Esophagus squamous epithelium (tissue), 4 donors: Measurements from ENCODE around the gene TCIRG1.

Experiments
- CTCF ChIP-seq, 6 experiments: fragments of 450-650 bp in 4 of 6; fragments of 200-600 bp in 2 of 6; sonication (generic) in 2 of 6; IDR thresholded peaks; one replicate each; pipeline ENCODE4 v1.5.1; 2016 to 2019; ENCODE audit warnings: antibody characterized with exemption in 6 of 6, mild to moderate bottlenecking in 4 of 6, moderate library complexity in 4 of 6
- POLR2A ChIP-seq, 4 donors: fragments of 450-650 bp; IDR thresholded peaks; one replicate each; pipeline ENCODE4 v1.6.1; 2017; ENCODE audit warnings: antibody characterized with exemption in 4 of 4, mild to moderate bottlenecking in 4 of 4, moderate library complexity in 3 of 4

DNA sequence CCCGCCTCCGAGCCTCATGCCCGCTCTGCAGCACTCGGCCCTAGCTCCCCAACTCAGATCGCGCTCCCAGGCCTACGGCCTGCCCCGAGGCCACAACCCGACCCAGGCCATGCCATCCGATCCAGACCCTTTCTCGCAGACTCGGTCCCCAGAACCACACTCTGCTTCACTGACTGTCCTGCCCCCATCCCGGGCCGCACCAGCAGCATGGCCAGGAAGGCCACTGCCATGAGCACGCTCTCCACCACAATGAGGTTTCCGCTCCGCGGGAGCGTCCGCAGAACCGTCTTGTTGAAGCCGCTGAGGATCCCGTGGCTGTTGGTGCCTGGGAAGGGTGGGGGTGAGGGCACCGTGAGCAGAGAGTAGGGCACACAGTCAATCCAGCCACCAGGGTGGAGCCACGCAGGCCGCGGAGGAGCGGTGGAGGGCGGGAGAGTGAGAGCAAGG lies 41.3 kb upstream of the TCIRG1 start:
- TF ChIP-seq CTCF (IDR thresholded peaks at IDR 0.05) (no peak), POLR2A (IDR thresholded peaks at IDR 0.05) (no peak)
